ENCODE data around the gene MPHOSPH10. TPM values are rescaled to one million over a fixed set of nuclear protein-coding genes. Genes with fewer than 3 reads are reported as not detected.
A peak's percentile ranks its signal among the peaks of the same experiment; 100 is the strongest.

Gene MPHOSPH10
- total and polyA plus RNA-seq, 10 of the 15 experiments (the other 5 are each of a cell fraction or from before 2014, with no cell fraction given): 23.8 to 56.8 (median 41.3) TPM

DNA sequence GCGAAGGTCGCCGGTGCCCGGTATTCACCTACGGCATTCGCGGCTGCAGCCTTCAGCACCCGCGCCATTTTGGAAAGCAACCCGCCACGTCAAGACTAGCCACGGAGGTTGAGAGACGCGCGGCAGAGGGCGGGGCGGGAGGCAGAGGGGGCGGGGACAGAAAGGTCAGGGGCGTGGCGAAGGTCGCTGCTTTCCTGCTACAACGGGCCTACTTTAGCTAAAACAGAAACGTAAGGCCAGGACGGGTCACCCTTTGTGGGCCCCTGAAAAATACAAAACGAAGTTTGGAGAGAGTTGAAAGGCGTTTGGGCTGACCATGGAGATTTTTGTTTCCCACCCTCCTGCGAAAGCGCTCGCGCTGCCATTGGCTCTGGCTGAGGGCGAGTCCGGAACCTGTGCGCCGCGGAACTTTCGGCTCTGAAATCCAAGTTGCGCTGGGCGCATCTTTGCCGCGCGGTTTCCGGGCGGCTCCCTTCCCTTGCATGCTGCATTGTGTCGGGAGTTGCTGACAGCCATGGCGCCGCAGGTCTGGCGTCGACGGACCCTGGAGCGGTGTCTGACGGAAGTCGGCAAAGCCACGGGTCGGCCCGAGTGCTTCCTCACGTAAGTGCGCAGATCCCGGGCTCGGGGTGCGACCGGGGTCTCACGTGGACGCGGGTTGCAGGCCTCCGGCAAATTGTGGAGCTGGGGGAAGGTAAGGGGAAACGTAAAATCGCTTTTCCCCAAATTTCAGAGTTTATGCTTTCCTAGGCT, at the start of gene MPHOSPH10, which contains the start of gene MCEE (continued):
- TF ChIP-seq CREM (IDR thresholded peaks at IDR 0.05; ENCODE audit: low read depth) (peak; percentile 65), CREB1 (IDR thresholded peaks at IDR 0.05; ENCODE audit: low read depth) (peak; percentile 74), DPF2 (IDR thresholded peaks at IDR 0.05) (peak; percentile 44), EP300 (IDR thresholded peaks at IDR 0.05; ENCODE audit: borderline replicate concordance in 1 of 2, control insufficient read depth in 1 of 2, low read depth in 2 of 2, low read length in 2 of 2) (no peak), CEBPB (IDR thresholded peaks at IDR 0.05; ENCODE audit: borderline replicate concordance in 1 of 2, low read depth in 2 of 2, low read length in 2 of 2) (no peak), IKZF2 (IDR thresholded peaks at IDR 0.05) (peak; percentile 29 to 34; a peak in 3 of 4 replicates), ZNF217 (IDR thresholded peaks at IDR 0.05) (no peak), TCF3 (IDR thresholded peaks at IDR 0.05; ENCODE audit: borderline replicate concordance, insufficient read depth, low read depth, low read length) (0 out of 2 replicates have a peak, but pooled peaks have one; percentile 52), PML (IDR thresholded peaks at IDR 0.05; ENCODE audit: low read length) (peak; percentile 93), POLR2A (IDR thresholded peaks at IDR 0.05; ENCODE audit: low read depth, low read length) (peak; percentile 90), CHD2 (IDR thresholded peaks at IDR 0.05; ENCODE audit: borderline replicate concordance, low read depth, low read length) (0 out of 2 replicates have a peak, but pooled peaks have one; percentile 60), IKZF1 (conservative IDR thresholded peaks at IDR 0.05) (peak; percentile 82), SRF (IDR thresholded peaks at IDR 0.05; ENCODE audit: low read depth in 2 of 2, low read length in 2 of 2) (peak in 1 of 2 experiments; percentile 84; a peak in 2 of 4 replicates), FOS (IDR thresholded peaks at IDR 0.05; ENCODE audit: borderline replicate concordance, extremely low read depth, insufficient read length) (no peak)
- TF ChIP-seq, protein P1, sequence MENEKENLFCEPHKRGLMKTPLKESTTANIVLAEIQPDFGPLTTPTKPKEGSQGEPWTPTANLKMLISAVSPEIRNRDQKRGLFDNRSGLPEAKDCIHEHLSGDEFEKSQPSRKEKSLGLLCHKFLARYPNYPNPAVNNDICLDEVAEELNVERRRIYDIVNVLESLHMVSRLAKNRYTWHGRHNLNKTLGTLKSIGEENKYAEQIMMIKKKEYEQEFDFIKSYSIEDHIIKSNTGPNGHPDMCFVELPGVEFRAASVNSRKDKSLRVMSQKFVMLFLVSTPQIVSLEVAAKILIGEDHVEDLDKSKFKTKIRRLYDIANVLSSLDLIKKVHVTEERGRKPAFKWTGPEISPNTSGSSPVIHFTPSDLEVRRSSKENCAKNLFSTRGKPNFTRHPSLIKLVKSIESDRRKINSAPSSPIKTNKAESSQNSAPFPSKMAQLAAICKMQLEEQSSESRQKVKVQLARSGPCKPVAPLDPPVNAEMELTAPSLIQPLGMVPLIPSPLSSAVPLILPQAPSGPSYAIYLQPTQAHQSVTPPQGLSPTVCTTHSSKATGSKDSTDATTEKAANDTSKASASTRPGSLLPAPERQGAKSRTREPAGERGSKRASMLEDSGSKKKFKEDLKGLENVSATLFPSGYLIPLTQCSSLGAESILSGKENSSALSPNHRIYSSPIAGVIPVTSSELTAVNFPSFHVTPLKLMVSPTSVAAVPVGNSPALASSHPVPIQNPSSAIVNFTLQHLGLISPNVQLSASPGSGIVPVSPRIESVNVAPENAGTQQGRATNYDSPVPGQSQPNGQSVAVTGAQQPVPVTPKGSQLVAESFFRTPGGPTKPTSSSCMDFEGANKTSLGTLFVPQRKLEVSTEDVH (IDR thresholded peaks at IDR 0.05; ENCODE audit: low read depth, partially characterized antibody): peak; percentile 86
- TF ChIP-seq, protein P2, sequence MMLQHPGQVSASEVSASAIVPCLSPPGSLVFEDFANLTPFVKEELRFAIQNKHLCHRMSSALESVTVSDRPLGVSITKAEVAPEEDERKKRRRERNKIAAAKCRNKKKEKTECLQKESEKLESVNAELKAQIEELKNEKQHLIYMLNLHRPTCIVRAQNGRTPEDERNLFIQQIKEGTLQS (IDR thresholded peaks at IDR 0.05; ENCODE audit: borderline replicate concordance, extremely low read depth, low read depth, low read length): no peak
- TF ChIP-seq, protein P3, sequence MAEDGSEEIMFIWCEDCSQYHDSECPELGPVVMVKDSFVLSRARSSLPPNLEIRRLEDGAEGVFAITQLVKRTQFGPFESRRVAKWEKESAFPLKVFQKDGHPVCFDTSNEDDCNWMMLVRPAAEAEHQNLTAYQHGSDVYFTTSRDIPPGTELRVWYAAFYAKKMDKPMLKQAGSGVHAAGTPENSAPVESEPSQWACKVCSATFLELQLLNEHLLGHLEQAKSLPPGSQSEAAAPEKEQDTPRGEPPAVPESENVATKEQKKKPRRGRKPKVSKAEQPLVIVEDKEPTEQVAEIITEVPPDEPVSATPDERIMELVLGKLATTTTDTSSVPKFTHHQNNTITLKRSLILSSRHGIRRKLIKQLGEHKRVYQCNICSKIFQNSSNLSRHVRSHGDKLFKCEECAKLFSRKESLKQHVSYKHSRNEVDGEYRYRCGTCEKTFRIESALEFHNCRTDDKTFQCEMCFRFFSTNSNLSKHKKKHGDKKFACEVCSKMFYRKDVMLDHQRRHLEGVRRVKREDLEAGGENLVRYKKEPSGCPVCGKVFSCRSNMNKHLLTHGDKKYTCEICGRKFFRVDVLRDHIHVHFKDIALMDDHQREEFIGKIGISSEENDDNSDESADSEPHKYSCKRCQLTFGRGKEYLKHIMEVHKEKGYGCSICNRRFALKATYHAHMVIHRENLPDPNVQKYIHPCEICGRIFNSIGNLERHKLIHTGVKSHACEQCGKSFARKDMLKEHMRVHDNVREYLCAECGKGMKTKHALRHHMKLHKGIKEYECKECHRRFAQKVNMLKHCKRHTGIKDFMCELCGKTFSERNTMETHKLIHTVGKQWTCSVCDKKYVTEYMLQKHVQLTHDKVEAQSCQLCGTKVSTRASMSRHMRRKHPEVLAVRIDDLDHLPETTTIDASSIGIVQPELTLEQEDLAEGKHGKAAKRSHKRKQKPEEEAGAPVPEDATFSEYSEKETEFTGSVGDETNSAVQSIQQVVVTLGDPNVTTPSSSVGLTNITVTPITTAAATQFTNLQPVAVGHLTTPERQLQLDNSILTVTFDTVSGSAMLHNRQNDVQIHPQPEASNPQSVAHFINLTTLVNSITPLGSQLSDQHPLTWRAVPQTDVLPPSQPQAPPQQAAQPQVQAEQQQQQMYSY (CRISPR knock-in tag; IDR thresholded peaks at IDR 0.05): no peak
- TF ChIP-seq, protein P4, sequence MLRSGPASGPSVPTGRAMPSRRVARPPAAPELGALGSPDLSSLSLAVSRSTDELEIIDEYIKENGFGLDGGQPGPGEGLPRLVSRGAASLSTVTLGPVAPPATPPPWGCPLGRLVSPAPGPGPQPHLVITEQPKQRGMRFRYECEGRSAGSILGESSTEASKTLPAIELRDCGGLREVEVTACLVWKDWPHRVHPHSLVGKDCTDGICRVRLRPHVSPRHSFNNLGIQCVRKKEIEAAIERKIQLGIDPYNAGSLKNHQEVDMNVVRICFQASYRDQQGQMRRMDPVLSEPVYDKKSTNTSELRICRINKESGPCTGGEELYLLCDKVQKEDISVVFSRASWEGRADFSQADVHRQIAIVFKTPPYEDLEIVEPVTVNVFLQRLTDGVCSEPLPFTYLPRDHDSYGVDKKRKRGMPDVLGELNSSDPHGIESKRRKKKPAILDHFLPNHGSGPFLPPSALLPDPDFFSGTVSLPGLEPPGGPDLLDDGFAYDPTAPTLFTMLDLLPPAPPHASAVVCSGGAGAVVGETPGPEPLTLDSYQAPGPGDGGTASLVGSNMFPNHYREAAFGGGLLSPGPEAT (IDR thresholded peaks at IDR 0.05; ENCODE audit: low read depth): peak; percentile 92
- TF ChIP-seq, protein P5, sequence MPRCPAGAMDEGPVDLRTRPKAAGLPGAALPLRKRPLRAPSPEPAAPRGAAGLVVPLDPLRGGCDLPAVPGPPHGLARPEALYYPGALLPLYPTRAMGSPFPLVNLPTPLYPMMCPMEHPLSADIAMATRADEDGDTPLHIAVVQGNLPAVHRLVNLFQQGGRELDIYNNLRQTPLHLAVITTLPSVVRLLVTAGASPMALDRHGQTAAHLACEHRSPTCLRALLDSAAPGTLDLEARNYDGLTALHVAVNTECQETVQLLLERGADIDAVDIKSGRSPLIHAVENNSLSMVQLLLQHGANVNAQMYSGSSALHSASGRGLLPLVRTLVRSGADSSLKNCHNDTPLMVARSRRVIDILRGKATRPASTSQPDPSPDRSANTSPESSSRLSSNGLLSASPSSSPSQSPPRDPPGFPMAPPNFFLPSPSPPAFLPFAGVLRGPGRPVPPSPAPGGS (IDR thresholded peaks at IDR 0.05; ENCODE audit: borderline replicate concordance, insufficient read depth, low read depth, low read length, poor library complexity, severe bottlenecking): no peak
